Kidney tubule cell (primary cell): ENCODE data around the gene RHEX.
A peak's percentile ranks its signal among the peaks of the same experiment; 100 is the strongest.
"Not testable (repeated sequence)": the region's sequence is repeated elsewhere in the genome, so short reads cannot be mapped to it uniquely, and the experiment has no call there.

Source experiments
- DNase-seq: peaks from one replicate; pipeline ENCODE4 v3.0.0-alpha.2; 2018; ENCODE audit warnings: low spot score

Gene RHEX

GRCh38 chr1:206030714-206031113, 22.3 kb upstream of the RHEX start:
- DNase-seq, result peak; percentile 87

- no peak for DNase-seq
Measured at GRCh38 chr1:206032380-206033140, 20.4 kb upstream of the RHEX start.

GRCh38 chr1:206035027-206035426, 17.9 kb upstream of the RHEX start:
- no peak for DNase-seq

- DNase-seq, result no peak
Measured at GRCh38 chr1:206036663-206037455, 16.1 kb upstream of the RHEX start.

GRCh38 chr1:206037581-206037980, 15.4 kb upstream of the RHEX start:
- no peak for DNase-seq

- DNase-seq, result no peak
Measured at GRCh38 chr1:206039046-206039973, 13.7 kb upstream of the RHEX start.

- DNase-seq, result no peak
Measured at GRCh38 chr1:206040328-206040727, 12.6 kb upstream of the RHEX start.

GRCh38 chr1:206041640-206042039, 11.3 kb upstream of the RHEX start:
- peak; percentile 75 for DNase-seq

GRCh38 chr1:206047271-206047670, 5.7 kb upstream of the RHEX start:
- DNase-seq, result no peak

GRCh38 chr1:206048582-206048981, 4.4 kb upstream of the RHEX start:
- peak; percentile 90 for DNase-seq

GRCh38 chr1:206049293-206049692, 3.7 kb upstream of the RHEX start:
- no peak for DNase-seq

- no peak for DNase-seq
Measured at GRCh38 chr1:206049919-206050600, 2.9 kb upstream of the RHEX start.

- DNase-seq, result peak; percentile 94
Measured at GRCh38 chr1:206050655-206051235, 2.2 kb upstream of the RHEX start.

GRCh38 chr1:206052231-206052865, 625 bp upstream of the RHEX start:
- peak; percentile 56 for DNase-seq

- DNase-seq, result not testable (repeated sequence)
Measured at GRCh38 chr1:206053616-206054015, 643 bp downstream of the RHEX start.

GRCh38 chr1:206055069-206055625, 2.2 kb downstream of the RHEX start:
- peak; percentile 41 for DNase-seq

- DNase-seq, result not testable (repeated sequence)
Measured at GRCh38 chr1:206055639-206056323, 2.8 kb downstream of the RHEX start.

- DNase-seq, result peak; percentile 42
Measured at GRCh38 chr1:206058289-206058926, 5.4 kb downstream of the RHEX start.

- DNase-seq, result peak; percentile 27
Measured at GRCh38 chr1:206058927-206059292, 5.9 kb downstream of the RHEX start.
